CD4-positive, alpha-beta T cell (primary cell): Measurements from ENCODE around the gene CYP24A1. TPM values are rescaled to one million over a fixed set of nuclear protein-coding genes. Genes with fewer than 3 reads are reported as not detected.

ENCODE experiments used
- ATAC-seq: fragments of 200-7000 bp; cut with Tn5 transposase; one replicate; pipeline ENCODE4 v1.10.0; 2022; ENCODE audit warnings: mild to moderate bottlenecking; ENCODE audit not compliant: poor library complexity
- CTCF ChIA-PET: fragments of 350-600 bp; sonication (Branson Sonifier 250); formaldehyde crosslinking; loops from one replicate; lab custom pipeline; 2021; ENCODE audit warnings: antibody characterized with exemption, inconsistent platforms; lab: Charles Lee
- POLR2A ChIA-PET: fragments of 350-600 bp; sonication (Branson Sonifier 250); formaldehyde crosslinking; loops from one replicate; lab custom pipeline; 2021; ENCODE audit warnings: antibody characterized with exemption, inconsistent platforms; lab: Charles Lee
- DNase-seq, 14 experiments: peaks; one replicate each; pipeline ENCODE4 v3.0.0-alpha.2; 2013 to 2020; ENCODE audit warnings: mixed read lengths in 2 of 14
- H3K27ac ChIP-seq, 2 donors: one replicate each; pipeline versions ENCODE4 v1.5.1 to v1.7.0; 2013; ENCODE audit warnings: low read length in 2 of 2, low read depth in 1 of 2, mild to moderate bottlenecking in 1 of 2
- H3K27me3 ChIP-seq, 2 experiments: 1 replicate in 1 of 2; 2 replicates in 1 of 2; pipeline versions ENCODE4 v1.6.1 to v1.7.0; 2013; ENCODE audit warnings: low read length in 2 of 2, control low read depth in 1 of 2, mild to moderate bottlenecking in 1 of 2, moderate library complexity in 1 of 2; ENCODE audit not compliant: insufficient read depth in 2 of 2, control insufficient read depth in 1 of 2
- H3K36me3 ChIP-seq: one replicate; pipeline ENCODE4 v1.6.1; 2013; ENCODE audit warnings: low read length, control low read depth; ENCODE audit not compliant: insufficient read depth
- H3K4me1 ChIP-seq: one replicate; pipeline ENCODE4 v1.6.1; 2013; ENCODE audit warnings: low read length, control low read depth; ENCODE audit not compliant: insufficient read depth
- H3K4me3 ChIP-seq: one replicate; pipeline ENCODE4 v1.5.1; 2013; ENCODE audit warnings: mild to moderate bottlenecking, low read length, moderate library complexity
- H3K9me3 ChIP-seq, 2 experiments: 1 replicate in 1 of 2; 2 replicates in 1 of 2; pipeline versions ENCODE4 v1.6.1 to v1.7.0; 2013; ENCODE audit warnings: low read length in 2 of 2, mild to moderate bottlenecking in 2 of 2, control low read depth in 1 of 2, moderate library complexity in 1 of 2; ENCODE audit not compliant: control insufficient read depth in 1 of 2, insufficient read depth in 1 of 2
- H3K27ac Mint-ChIP-seq: one replicate; pipeline ENCODE4 v1.8.0; 2020; ENCODE audit warnings: mixed read lengths
- H3K27me3 Mint-ChIP-seq: one replicate; pipeline ENCODE4 v1.8.0; 2021; ENCODE audit warnings: mixed read lengths
- H3K36me3 Mint-ChIP-seq: one replicate; pipeline ENCODE4 v1.8.0; 2021; ENCODE audit warnings: low read depth, mixed read lengths
- H3K4me1 Mint-ChIP-seq: one replicate; pipeline ENCODE4 v1.8.0; 2021; ENCODE audit warnings: low read depth, mixed read lengths
- H3K4me3 Mint-ChIP-seq: one replicate; pipeline ENCODE4 v1.8.0; 2020; ENCODE audit warnings: mild to moderate bottlenecking, mixed read lengths
- H3K9me3 Mint-ChIP-seq: one replicate; pipeline ENCODE4 v1.8.0; 2020; ENCODE audit warnings: mixed read lengths
- CTCF ChIP-seq: fragments of 200-600 bp; IDR thresholded peaks from one replicate; pipeline ENCODE4 v1.8.0; 2022; ENCODE audit warnings: antibody characterized with exemption, mild to moderate bottlenecking
- intact Hi-C, 2 experiments: fragments of 100-400 bp; cut with DNase I in 1 of 2; cut with micrococcal nuclease in 1 of 2; formaldehyde crosslinking; loops; one replicate each; pipeline versions ENCODE4 v1.15.1 to v1.9.0; 2023 to 2025; cut with DNase I, micrococcal nuclease
- total RNA-seq, 174 experiments: library from RNA in 2 of 174; stranded (reverse) in 2 of 174; gene quantifications; one replicate each; pipeline ENCODE4 v1.2.3 and lab custom pipeline; 2021 to 2026

Gene CYP24A1
- total RNA-seq, 2 experiments from 2014 or later = 0.56 to 1.0 TPM

- Mint-ChIP-seq H3K4me1 (peaks cover 35% of the 10 kb centered on the region), H3K27ac (no peak overlapping the region), H3K4me3 (no peak overlapping the region), H3K36me3 (peaks cover 45% of the 10 kb centered on the region), H3K9me3 (no peaks in the 10 kb centered on the region), H3K27me3 (no peaks in the 10 kb centered on the region)
- no peak for DNase-seq
- Histone ChIP-seq H3K4me3 (no peak overlapping the region), H3K36me3 (peaks cover 27% of the 10 kb centered on the region), H3K4me1 (peaks cover 3% of the 10 kb centered on the region), H3K9me3 (no peaks in the 10 kb centered on the region), H3K27ac (no peak overlapping the region), H3K27me3 (no peaks in the 10 kb centered on the region)
- CTCF ChIA-PET = interaction anchor here (1.0 to 1.4 kb wide), 2 partner anchors 9 to 15 kb away, joined by 3 to 6 read pairs; no protein-coding TSS in a partner anchor
- no peak for TF ChIP-seq CTCF
- ATAC-seq = no peak
- intact Hi-C loops = no loop called here
- POLR2A ChIA-PET = no interaction called here
Measured at GRCh38 chr20:54214566-54214965, 40.8 kb upstream of the CYP24A1 start.

- Histone ChIP-seq H3K4me3 (no peak overlapping the region), H3K4me1 (peaks cover 15% of the 10 kb centered on the region), H3K36me3 (peaks cover 19% of the 10 kb centered on the region), H3K27ac (no peak overlapping the region), H3K9me3 (no peaks in the 10 kb centered on the region), H3K27me3 (no peaks in the 10 kb centered on the region)
- intact Hi-C loops = no loop called here
- TF ChIP-seq CTCF = no peak
- Mint-ChIP-seq H3K27ac (no peak overlapping the region), H3K9me3 (no peaks in the 10 kb centered on the region), H3K4me1 (peaks cover 45% of the 10 kb centered on the region), H3K27me3 (no peaks in the 10 kb centered on the region), H3K36me3 (peaks cover 40% of the 10 kb centered on the region), H3K4me3 (no peak overlapping the region)
- no peak for DNase-seq
- ChIA-PET CTCF (interaction anchor here (1.3 kb wide), 1 partner anchor 110 kb away, joined by 4 read pairs; no protein-coding TSS in a partner anchor), POLR2A (no interaction called here)
- no peak for ATAC-seq
Measured at GRCh38 chr20:54212871-54213270, 39.1 kb upstream of the CYP24A1 start.

DNA sequence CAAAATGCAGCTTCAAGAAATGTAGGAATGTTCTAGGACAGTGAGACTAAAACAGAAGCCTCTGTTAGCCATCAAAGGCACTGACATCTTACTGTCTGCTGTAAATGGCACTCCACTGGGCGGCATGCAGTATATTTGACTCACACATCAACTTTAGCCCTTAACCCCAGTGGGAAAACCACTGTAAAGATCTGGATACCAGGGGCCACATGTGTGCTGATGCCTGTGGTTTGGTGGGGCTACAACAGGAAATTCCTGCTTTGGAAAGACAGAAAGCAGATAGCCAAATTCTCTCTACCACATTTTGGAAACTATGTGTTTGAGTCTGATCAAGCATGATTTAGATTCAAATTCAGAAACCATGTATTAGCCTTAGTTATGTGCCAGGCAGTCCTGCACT is 38.4 kb upstream of the CYP24A1 start:
- ATAC-seq (no peak), DNase-seq (no peak)
- Histone ChIP-seq H3K9me3 (no peaks in the 10 kb centered on the region), H3K36me3 (peaks cover 18% of the 10 kb centered on the region), H3K27ac (no peak overlapping the region), H3K4me1 (peaks cover 17% of the 10 kb centered on the region), H3K27me3 (no peaks in the 10 kb centered on the region), H3K4me3 (no peak overlapping the region)
- ChIA-PET POLR2A (no interaction called here), CTCF (interaction anchor here (1.3 kb wide), 1 partner anchor 109 kb away, joined by 4 read pairs; no protein-coding TSS in a partner anchor)
- H3K27me3 Mint-ChIP-seq = no peaks in the 10 kb centered on the region
- no peak overlapping the region for H3K4me3 Mint-ChIP-seq
- intact Hi-C loops = no loop called here
- no peak for TF ChIP-seq CTCF
- H3K27ac Mint-ChIP-seq = no peak overlapping the region
- H3K9me3 Mint-ChIP-seq = no peaks in the 10 kb centered on the region
- H3K36me3 Mint-ChIP-seq = peaks cover 38% of the 10 kb centered on the region
- peaks cover 45% of the 10 kb centered on the region for H3K4me1 Mint-ChIP-seq
